ENCODE data around the gene MRFAP1. TPM values are rescaled to one million over a fixed set of nuclear protein-coding genes. Genes with fewer than 3 reads are reported as not detected.
A peak's percentile ranks its signal among the peaks of the same experiment; 100 is the strongest.

MRFAP1 gene
- total RNA-seq, 6 experiments from 2014 or later = 103 to 166 (median 129) TPM

GRCh38 chr4:6660430-6660829 lies 19.9 kb downstream of the MRFAP1 start:
- TF ChIP-seq POLR2A (IDR thresholded peaks at IDR 0.05) = no peak
- DNase-seq (no peak), ATAC-seq (no peak)
- Histone ChIP-seq H3K9me3 (no peaks in the 10 kb centered on the region), H3K36me3 (no peaks in the 10 kb centered on the region), H3K4me1 (peaks cover 0 to 8% (median 0%) of the 10 kb centered on the region in 4 donors), H3K27ac (no peak overlapping the region), H3K4me3 (no peak overlapping the region), H3K27me3 (no peaks in the 10 kb centered on the region)
- intact Hi-C loops (cut with DNase I) = no loop called here
- 88% methylated on average over 3 of the region's 3 CpGs for WGBS (ENCODE audit: insufficient coverage, low coverage, low lambda C conversion rate, missing lambda C conversion rate)

DNA sequence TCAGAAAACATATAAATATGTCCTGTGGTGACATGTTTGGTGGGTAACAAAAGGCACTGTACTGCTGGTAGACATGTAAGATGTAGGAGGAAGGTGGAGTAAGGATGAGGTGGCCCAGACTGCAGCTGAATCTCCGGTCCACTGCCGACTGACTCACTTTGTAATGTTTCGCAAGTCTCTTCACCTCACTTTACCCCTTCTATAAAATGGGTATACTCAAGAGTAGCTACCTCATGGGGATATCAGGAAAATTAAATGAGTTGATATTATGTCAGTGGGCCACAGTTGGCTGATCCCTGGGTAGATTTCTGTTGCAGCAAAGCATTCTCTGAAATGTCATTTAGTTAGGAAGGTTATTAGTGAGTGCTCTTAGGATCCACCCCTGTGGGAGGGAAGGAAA lies 22.1 kb downstream of the MRFAP1 start:
- H3K4me1 ChIP-seq = peaks cover 0 to 8% (median 0%) of the 10 kb centered on the region in 4 donors
- ATAC-seq (no peak), DNase-seq (no peak)
- TF ChIP-seq POLR2A (IDR thresholded peaks at IDR 0.05) = no peak
- no peak for TF ChIP-seq CTCF (IDR thresholded peaks at IDR 0.05)
- H3K27ac ChIP-seq = no peak overlapping the region
- no peak overlapping the region for H3K4me3 ChIP-seq
- intact Hi-C loops (cut with DNase I) = no loop called here
- no peaks in the 10 kb centered on the region for H3K9me3 ChIP-seq
- H3K27me3 ChIP-seq = no peaks in the 10 kb centered on the region
- H3K36me3 ChIP-seq = no peaks in the 10 kb centered on the region
- 82% methylated on average over 3 of the region's 3 CpGs for WGBS (ENCODE audit: insufficient coverage, low coverage, low lambda C conversion rate, missing lambda C conversion rate)

DNA sequence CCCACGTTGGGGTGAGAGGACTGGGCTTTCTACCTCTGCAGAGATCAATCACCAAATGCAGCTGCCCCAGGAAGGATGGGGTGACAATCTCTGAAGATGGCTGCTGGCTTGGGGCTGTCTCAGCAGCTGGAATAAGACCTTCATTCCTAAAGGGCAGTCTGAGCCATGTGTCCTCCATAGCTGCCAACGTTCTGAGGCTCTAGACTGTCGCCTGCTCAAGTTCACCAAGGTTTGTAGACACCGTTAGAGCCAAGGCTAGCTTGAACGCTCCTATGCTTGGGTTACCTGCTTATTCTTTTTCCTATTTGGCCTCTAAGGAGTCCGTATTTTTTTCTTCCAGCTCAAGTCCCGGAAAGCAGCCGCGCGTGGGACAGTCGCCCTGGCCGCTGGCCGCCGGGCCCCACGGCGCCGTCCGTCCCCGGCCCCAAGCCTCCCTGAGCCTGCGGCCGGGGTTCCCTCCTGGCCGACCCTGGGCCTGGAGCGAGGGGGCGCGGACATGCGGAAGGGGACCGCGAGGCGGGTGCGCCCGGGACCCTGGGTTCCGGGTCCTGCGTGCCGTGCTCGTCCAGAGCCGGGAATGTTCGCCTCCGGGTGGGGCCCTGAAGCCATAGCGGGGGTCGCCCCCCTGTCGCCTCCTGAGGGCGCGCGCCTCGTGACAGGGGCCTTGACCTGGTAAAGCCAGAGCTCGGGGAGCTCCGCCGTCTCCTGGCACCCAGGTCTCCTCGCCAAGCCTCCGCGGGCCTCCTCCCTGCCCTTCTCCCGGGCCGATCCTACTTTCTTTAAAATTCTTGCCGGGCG lies 23.3 kb downstream of the MRFAP1 start:
- ATAC-seq (peak in 1 of 4 donors; percentile 20), DNase-seq (no peak)
- intact Hi-C loops (cut with DNase I) = no loop called here
- Histone ChIP-seq H3K27me3 (no peaks in the 10 kb centered on the region), H3K27ac (no peak overlapping the region), H3K36me3 (no peaks in the 10 kb centered on the region), H3K4me1 (peaks cover 0 to 5% (median 0%) of the 10 kb centered on the region in 4 donors), H3K9me3 (no peaks in the 10 kb centered on the region), H3K4me3 (peak overlapping the region in 1 of 3 donors; percentile 7)
- no peak for TF ChIP-seq CTCF (IDR thresholded peaks at IDR 0.05)
- no peak for TF ChIP-seq POLR2A (IDR thresholded peaks at IDR 0.05)
- WGBS (ENCODE audit: insufficient coverage, low coverage, low lambda C conversion rate, missing lambda C conversion rate) = 23% methylated on average over 29 of the region's 55 CpGs

- TF ChIP-seq POLR2A (IDR thresholded peaks at IDR 0.05) (no peak), CTCF (IDR thresholded peaks at IDR 0.05) (no peak)
- WGBS (ENCODE audit: insufficient coverage, low coverage, low lambda C conversion rate, missing lambda C conversion rate) = 94% methylated on average over 9 of the region's 9 CpGs
- DNase-seq = no peak
Measured at GRCh38 chr4:6665320-6665654, 24.8 kb downstream of the MRFAP1 start.

GRCh38 chr4:6668391-6668790 lies 27.9 kb downstream of the MRFAP1 start:
- no peak for ATAC-seq
- Histone ChIP-seq H3K9me3 (no peaks in the 10 kb centered on the region), H3K27me3 (no peaks in the 10 kb centered on the region), H3K36me3 (no peaks in the 10 kb centered on the region), H3K27ac (no peak overlapping the region), H3K4me1 (no peaks in the 10 kb centered on the region), H3K4me3 (no peak overlapping the region)
- WGBS (ENCODE audit: insufficient coverage, low coverage, low lambda C conversion rate, missing lambda C conversion rate) = no CpG with 5 or more reads among the region's 11 CpGs
- no peak for DNase-seq
- intact Hi-C loops (cut with DNase I) = no loop called here
- TF ChIP-seq CTCF (IDR thresholded peaks at IDR 0.05) (no peak), POLR2A (IDR thresholded peaks at IDR 0.05) (no peak)

More at GRCh38 chr4:6665320-6665654, 24.8 kb downstream of the MRFAP1 start:
- Histone ChIP-seq H3K27ac (no peak overlapping the region), H3K4me3 (no peak overlapping the region), H3K36me3 (no peaks in the 10 kb centered on the region), H3K27me3 (no peaks in the 10 kb centered on the region), H3K9me3 (no peaks in the 10 kb centered on the region), H3K4me1 (no peaks in the 10 kb centered on the region)
- ATAC-seq = no peak
- intact Hi-C loops (cut with DNase I) = no loop called here

All from right lobe of liver (tissue), 6 donors.